GM12878 (cell line): ENCODE measurements around the gene PDGFD. TPM values are rescaled to one million over a fixed set of nuclear protein-coding genes. Genes with fewer than 3 reads are reported as not detected.

ENCODE experiments used
- ATAC-seq: fragments of 200-7000 bp; cut with Tn5 transposase; 3 replicates; pipeline ENCODE4 v1.9.1; 2020; ENCODE audit warnings: mild to moderate bottlenecking, moderate library complexity
- BruUV-seq: library from RNA; stranded (reverse); fragments of 400-500 nt; replicated peaks from 2 replicates; lab custom pipeline; 2021; lab: Mats Ljungman, UMichigan
- CTCF ChIA-PET: fragments of 300-600 bp; sonication (Branson Sonifier 250); formaldehyde crosslinking; extraction: SDS; loops from one replicate; lab custom pipeline; 2021; ENCODE audit warnings: inconsistent platforms; lab: Yijun Ruan, JAX
- POLR2A ChIA-PET: fragments of 350-600 bp; formaldehyde crosslinking; extraction: SDS; loops from one replicate; lab custom pipeline; 2021; ENCODE audit warnings: inconsistent platforms; lab: Charles Lee
- RAD21 ChIA-PET: fragments of 300-600 bp; sonication (Branson Sonifier 250); formaldehyde crosslinking; loops from one replicate; lab custom pipeline; 2023; ENCODE audit warnings: antibody characterized with exemption; ENCODE audit not compliant: unreplicated experiment; lab: Charles Lee
- SMC1A ChIA-PET: fragments of 300-600 bp; sonication (Branson Sonifier 250); formaldehyde crosslinking; loops from one replicate; lab custom pipeline; 2023; ENCODE audit not compliant: unreplicated experiment, uncharacterized antibody; lab: Charles Lee
- DNase-seq: peaks from one replicate; pipeline ENCODE4 v3.0.0-alpha.2; 2011; ENCODE audit warnings: low read depth, low spot score
- FAIRE-seq: peaks from 3 replicates; lab custom pipeline; 2011; peaks lifted over from hg19 to GRCh38; lab: Jason Lieb, UNC
- H2AFZ ChIP-seq: 2 replicates; pipeline ENCODE4 v1.6.0; 2011; ENCODE audit warnings: low read depth, low read length, control low read depth; ENCODE audit not compliant: control insufficient read depth
- H3K27ac ChIP-seq: 2 replicates; pipeline ENCODE4 v1.5.1; 2011; ENCODE audit warnings: control low read depth; ENCODE audit not compliant: control insufficient read depth, insufficient read depth
- H3K27me3 ChIP-seq, 2 experiments: replicated peaks in 1 of 2; 2 replicates each; pipeline versions ENCODE4 v1.6.0 to v1.6.1; 2011; ENCODE audit warnings: low read length in 1 of 2; ENCODE audit not compliant: control insufficient read depth in 2 of 2, insufficient read depth in 2 of 2
- H3K36me3 ChIP-seq, 2 experiments: 2 replicates each; pipeline ENCODE4 v1.5.1; 2011; ENCODE audit warnings: low read length in 1 of 2; ENCODE audit not compliant: control insufficient read depth in 2 of 2, insufficient read depth in 2 of 2
- H3K4me1 ChIP-seq: 2 replicates; pipeline ENCODE4 v1.6.1; 2011; ENCODE audit warnings: mild to moderate bottlenecking, low read length, moderate library complexity, mixed read lengths; ENCODE audit not compliant: control insufficient read depth, insufficient read depth
- H3K4me2 ChIP-seq: 2 replicates; pipeline ENCODE4 v1.6.0; 2011; ENCODE audit warnings: control low read depth; ENCODE audit not compliant: control insufficient read depth, insufficient read depth
- H3K4me3 ChIP-seq: fragments of 200-600 bp; sonication (generic); 2 replicates; pipeline ENCODE4 v1.5.1; 2016
- H3K79me2 ChIP-seq: 2 replicates; pipeline ENCODE4 v1.6.0; 2011; ENCODE audit warnings: low read length; ENCODE audit not compliant: control insufficient read depth, insufficient read depth
- H3K9ac ChIP-seq: 2 replicates; pipeline ENCODE4 v1.8.0; 2011; ENCODE audit warnings: low read length, control low read depth, mixed read lengths; ENCODE audit not compliant: control insufficient read depth, insufficient read depth
- H3K9me3 ChIP-seq: replicated peaks from 3 replicates; pipeline ENCODE4 v1.5.1; 2011; ENCODE audit warnings: mild to moderate bottlenecking, low read length; ENCODE audit not compliant: control insufficient read depth, insufficient read depth
- H4K20me1 ChIP-seq: 2 replicates; pipeline ENCODE4 v1.6.0; 2011; ENCODE audit not compliant: control insufficient read depth, insufficient read depth
- ASH2L ChIP-seq: fragments of 300-600, 200-600 bp; sonication (generic); IDR thresholded peaks from 2 replicates; pipeline ENCODE4 v1.6.1; 2017; ENCODE audit warnings: low read depth, mild to moderate bottlenecking, borderline replicate concordance
- BHLHE40 ChIP-seq, 2 experiments: fragments of 450-650 bp in 1 of 2; IDR thresholded peaks; 2 replicates each; pipeline ENCODE4 v1.6.1; 2011 to 2017; ENCODE audit warnings: low read depth in 2 of 2, borderline replicate concordance in 1 of 2, improper control_type of control experiment in 1 of 2, low read length in 1 of 2, mild to moderate bottlenecking in 1 of 2
- CEBPB ChIP-seq, 2 experiments: fragments of 150-350 bp in 1 of 2; IDR thresholded peaks; 2 replicates each; pipeline ENCODE4 v1.6.1; 2012 to 2014; ENCODE audit warnings: low read depth in 2 of 2, low read length in 2 of 2, borderline replicate concordance in 1 of 2, inconsistent platforms in 1 of 2
- CHD2 ChIP-seq: IDR thresholded peaks from 2 replicates; pipeline ENCODE4 v1.6.1; 2011; ENCODE audit warnings: low read depth, low read length, improper control_type of control experiment, borderline replicate concordance
- HDAC6 ChIP-seq: fragments of 200-600 bp; sonication (generic); IDR thresholded peaks from one replicate; pipeline ENCODE4 v1.8.0; 2017; ENCODE audit warnings: antibody characterized with exemption; ENCODE audit not compliant: unreplicated experiment
- IKZF1 ChIP-seq: fragments of 450-650 bp; conservative IDR thresholded peaks from 2 replicates; pipeline ENCODE4 v1.6.1; 2017; ENCODE audit warnings: antibody characterized with exemption, mild to moderate bottlenecking
- KDM1A ChIP-seq: fragments of 200-600 bp; sonication (generic); IDR thresholded peaks from 2 replicates; pipeline ENCODE4 v1.6.1; 2016; ENCODE audit warnings: borderline replicate concordance
- LARP7 ChIP-seq: fragments of 450-650 bp; IDR thresholded peaks from 2 replicates; pipeline ENCODE4 v1.6.1; 2017; ENCODE audit warnings: mild to moderate bottlenecking
- MTA2 ChIP-seq: fragments of 450-650 bp; IDR thresholded peaks from 2 replicates; pipeline ENCODE4 v1.6.1; 2016; ENCODE audit warnings: low read depth, mild to moderate bottlenecking, moderate library complexity
- PAX8 ChIP-seq: fragments of 450-650 bp; IDR thresholded peaks from 2 replicates; pipeline ENCODE4 v1.6.1; 2017; ENCODE audit warnings: mild to moderate bottlenecking, moderate library complexity
- SMAD5 ChIP-seq: IDR thresholded peaks from 2 replicates; pipeline ENCODE4 v1.6.1; 2016; ENCODE audit warnings: antibody characterized with exemption, low read depth
- ZNF384 ChIP-seq: IDR thresholded peaks from 2 replicates; pipeline ENCODE4 v1.6.1; 2012; ENCODE audit warnings: low read depth, mild to moderate bottlenecking, low read length, improper control_type of control experiment, borderline replicate concordance
- WGBS: methylation state at CpG from one replicate; pipeline ENCODE4 v1.1.6; 2016; ENCODE audit warnings: low lambda C conversion rate; ENCODE audit not compliant: insufficient replicate concordance, insufficient coverage; ENCODE audit errors: missing lambda C conversion rate; 5-methylcytosine and 5-hydroxymethylcytosine counted together
- in situ Hi-C: fragments of 300-500 bp; cut with MboI; formaldehyde crosslinking; loops from 9 replicates; pipeline ENCODE4 v1.14.3; 2018; ENCODE audit warnings: mixed read lengths
- intact Hi-C: fragments of 100-400 bp; cut with micrococcal nuclease; formaldehyde crosslinking; loops from one replicate; pipeline ENCODE4 v1.14.2; 2022; ENCODE audit not compliant: unreplicated experiment
- polyA plus RNA-seq, 11 experiments: library from polyadenylated mRNA; depleted of rRNA in 4 of 11; unstranded in 6 of 11; stranded (reverse) in 5 of 11; fragments of >200 nt; fragmentation: Nextera tagmentation in 4 of 11; fragmentation: Illumina TruSeq in 1 of 11; extraction: Ambion mirVana in 4 of 11; extraction: Trizol in 1 of 11; gene quantifications; 1 replicate in 1 of 11; 2 replicates in 10 of 11; pipeline versions ENCODE4 v1.2.1 to v1.2.3, GENCODE V29; 2011 to 2016; ENCODE audit warnings: inconsistent platforms in 2 of 11, missing spikeins in 2 of 11, low read depth in 1 of 11
- total RNA-seq, 4 experiments: library from RNA; depleted of rRNA in 3 of 4; stranded (reverse); fragments of >200 nt in 3 of 4; fragmentation: Illumina TruSeq in 1 of 4; extraction: Trizol in 1 of 4; gene quantifications; 2 replicates each; pipeline versions ENCODE4 v1.2.1 to v1.2.3, GENCODE V29; 2013 to 2021
- TF ChIP-seq, protein P1 (sequence below): IDR thresholded peaks from 2 replicates; pipeline ENCODE4 v1.6.1; 2012; ENCODE audit warnings: improper control_type of control experiment, low read depth, low read length; ENCODE audit not compliant: insufficient replicate concordance
- TF ChIP-seq, protein P2 (sequence below): fragments of 450-650 bp; IDR thresholded peaks from 2 replicates; pipeline ENCODE4 v1.6.1; 2016; ENCODE audit warnings: mild to moderate bottlenecking
- TF ChIP-seq, protein P3 (sequence below): IDR thresholded peaks from 2 replicates; pipeline ENCODE4 v1.6.1; 2011; ENCODE audit warnings: borderline replicate concordance, low read depth, mild to moderate bottlenecking, moderate library complexity, mixed read lengths, low read length; ENCODE audit not compliant: insufficient read depth; ENCODE audit errors: extremely low read length

Gene PDGFD
- total and polyA plus RNA-seq, 10 of the 15 experiments (the other 5 are each of a cell fraction or from before 2014, with no cell fraction given), result 0.05 to 0.13 TPM; not detected in 8

DNA sequence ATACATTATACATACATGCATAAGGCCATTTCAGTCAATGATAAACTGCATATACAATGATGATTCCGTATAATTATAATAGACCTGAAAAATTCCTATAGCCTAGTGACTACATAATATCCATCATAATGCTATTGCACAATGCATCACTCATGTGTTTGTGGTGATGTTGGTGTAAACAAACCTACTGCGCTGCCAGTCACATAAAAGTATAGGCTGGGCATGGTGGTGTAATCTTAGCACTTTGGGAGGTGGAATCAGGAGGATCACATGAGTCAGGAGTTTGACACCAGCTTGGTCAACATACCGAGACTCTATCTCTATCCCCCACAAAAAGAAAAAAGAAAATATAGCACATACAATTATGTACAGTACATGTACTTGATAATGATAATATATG lies 291.2 kb downstream of the PDGFD start (continued):
- TF ChIP-seq, protein P1, sequence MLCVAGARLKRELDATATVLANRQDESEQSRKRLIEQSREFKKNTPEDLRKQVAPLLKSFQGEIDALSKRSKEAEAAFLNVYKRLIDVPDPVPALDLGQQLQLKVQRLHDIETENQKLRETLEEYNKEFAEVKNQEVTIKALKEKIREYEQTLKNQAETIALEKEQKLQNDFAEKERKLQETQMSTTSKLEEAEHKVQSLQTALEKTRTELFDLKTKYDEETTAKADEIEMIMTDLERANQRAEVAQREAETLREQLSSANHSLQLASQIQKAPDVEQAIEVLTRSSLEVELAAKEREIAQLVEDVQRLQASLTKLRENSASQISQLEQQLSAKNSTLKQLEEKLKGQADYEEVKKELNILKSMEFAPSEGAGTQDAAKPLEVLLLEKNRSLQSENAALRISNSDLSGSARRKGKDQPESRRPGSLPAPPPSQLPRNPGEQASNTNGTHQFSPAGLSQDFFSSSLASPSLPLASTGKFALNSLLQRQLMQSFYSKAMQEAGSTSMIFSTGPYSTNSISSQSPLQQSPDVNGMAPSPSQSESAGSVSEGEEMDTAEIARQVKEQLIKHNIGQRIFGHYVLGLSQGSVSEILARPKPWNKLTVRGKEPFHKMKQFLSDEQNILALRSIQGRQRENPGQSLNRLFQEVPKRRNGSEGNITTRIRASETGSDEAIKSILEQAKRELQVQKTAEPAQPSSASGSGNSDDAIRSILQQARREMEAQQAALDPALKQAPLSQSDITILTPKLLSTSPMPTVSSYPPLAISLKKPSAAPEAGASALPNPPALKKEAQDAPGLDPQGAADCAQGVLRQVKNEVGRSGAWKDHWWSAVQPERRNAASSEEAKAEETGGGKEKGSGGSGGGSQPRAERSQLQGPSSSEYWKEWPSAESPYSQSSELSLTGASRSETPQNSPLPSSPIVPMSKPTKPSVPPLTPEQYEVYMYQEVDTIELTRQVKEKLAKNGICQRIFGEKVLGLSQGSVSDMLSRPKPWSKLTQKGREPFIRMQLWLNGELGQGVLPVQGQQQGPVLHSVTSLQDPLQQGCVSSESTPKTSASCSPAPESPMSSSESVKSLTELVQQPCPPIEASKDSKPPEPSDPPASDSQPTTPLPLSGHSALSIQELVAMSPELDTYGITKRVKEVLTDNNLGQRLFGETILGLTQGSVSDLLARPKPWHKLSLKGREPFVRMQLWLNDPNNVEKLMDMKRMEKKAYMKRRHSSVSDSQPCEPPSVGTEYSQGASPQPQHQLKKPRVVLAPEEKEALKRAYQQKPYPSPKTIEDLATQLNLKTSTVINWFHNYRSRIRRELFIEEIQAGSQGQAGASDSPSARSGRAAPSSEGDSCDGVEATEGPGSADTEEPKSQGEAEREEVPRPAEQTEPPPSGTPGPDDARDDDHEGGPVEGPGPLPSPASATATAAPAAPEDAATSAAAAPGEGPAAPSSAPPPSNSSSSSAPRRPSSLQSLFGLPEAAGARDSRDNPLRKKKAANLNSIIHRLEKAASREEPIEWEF, result no peak
- TF ChIP-seq ASH2L, result no peak
- TF ChIP-seq, protein P2, sequence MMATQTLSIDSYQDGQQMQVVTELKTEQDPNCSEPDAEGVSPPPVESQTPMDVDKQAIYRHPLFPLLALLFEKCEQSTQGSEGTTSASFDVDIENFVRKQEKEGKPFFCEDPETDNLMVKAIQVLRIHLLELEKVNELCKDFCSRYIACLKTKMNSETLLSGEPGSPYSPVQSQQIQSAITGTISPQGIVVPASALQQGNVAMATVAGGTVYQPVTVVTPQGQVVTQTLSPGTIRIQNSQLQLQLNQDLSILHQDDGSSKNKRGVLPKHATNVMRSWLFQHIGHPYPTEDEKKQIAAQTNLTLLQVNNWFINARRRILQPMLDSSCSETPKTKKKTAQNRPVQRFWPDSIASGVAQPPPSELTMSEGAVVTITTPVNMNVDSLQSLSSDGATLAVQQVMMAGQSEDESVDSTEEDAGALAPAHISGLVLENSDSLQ, result no peak

DNA sequence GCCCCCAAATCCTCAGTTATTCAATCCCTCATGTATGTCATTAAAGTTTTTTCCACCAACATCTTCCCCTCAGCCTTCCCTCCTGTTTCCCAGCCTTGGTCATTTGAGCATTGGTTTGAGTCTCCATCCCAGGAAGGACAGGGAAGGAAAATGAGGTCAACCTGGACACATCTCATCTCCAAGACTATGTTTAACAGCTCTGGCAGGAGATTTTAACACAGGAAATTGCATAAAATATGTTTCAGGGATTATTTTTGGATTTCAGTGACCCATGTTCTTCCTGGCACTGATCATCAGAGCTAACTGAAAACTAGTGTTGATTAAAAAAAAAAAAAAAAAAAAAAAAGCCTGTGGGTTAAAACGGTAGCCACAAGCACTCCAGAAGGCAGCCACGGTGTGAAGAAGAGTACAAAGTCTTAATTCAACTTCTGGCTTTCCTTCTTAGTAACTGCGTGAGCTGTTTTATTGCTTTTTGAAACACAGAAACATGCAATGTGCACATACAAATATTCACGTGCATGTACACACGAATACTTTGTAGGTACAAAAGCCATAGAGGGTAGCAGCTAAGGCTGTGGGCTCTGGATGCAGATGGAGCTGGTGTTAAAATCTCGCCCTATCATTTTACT lies 291.9 kb downstream of the PDGFD start:
- SMC1A ChIA-PET, result interaction anchor here (1.7 kb wide), 1 partner anchor 24 kb away, joined by 4 read pairs; no protein-coding TSS in a partner anchor
- DNase-seq, result no peak
- peaks cover 5% of the 10 kb centered on the region for H3K4me1 ChIP-seq
- no peak overlapping the region for H3K4me2 ChIP-seq
- POLR2A ChIA-PET, result interaction anchor here (0.6 to 0.7 kb wide), 3 partner anchors 10 to 465 kb away, joined by 3 to 6 read pairs (median 4); no protein-coding TSS in a partner anchor
- H2AFZ ChIP-seq, result no peak overlapping the region
- no peak overlapping the region for H3K4me3 ChIP-seq
- no peaks in the 10 kb centered on the region for H4K20me1 ChIP-seq
- BruUV-seq, result no TSS peak
- CTCF ChIA-PET, result interaction anchor here (0.9 to 2.1 kb wide), 3 partner anchors 10 to 196 kb away, joined by 3 to 8 read pairs (median 3); no protein-coding TSS in a partner anchor
- ATAC-seq, result no peak
- H3K27ac ChIP-seq, result no peak overlapping the region
- FAIRE-seq, result no peak
- H3K27me3 ChIP-seq, result no peaks in the 10 kb centered on the region; a peak in 1 of 4 replicates
- no peaks in the 10 kb centered on the region for H3K79me2 ChIP-seq
- RAD21 ChIA-PET, result interaction anchor here (1.0 to 2.6 kb wide), 3 partner anchors 26 to 86 kb away, joined by 3 to 7 read pairs (median 6); no protein-coding TSS in a partner anchor
- H3K36me3 ChIP-seq, result no peaks in the 10 kb centered on the region
- WGBS, result 17% methylated on average over 6 of the region's 6 CpGs
- in situ Hi-C loops (no loop called here), intact Hi-C loops (no loop called here)
- no peaks in the 10 kb centered on the region for H3K9me3 ChIP-seq
- H3K9ac ChIP-seq, result no peak overlapping the region
- TF ChIP-seq PAX8, result no peak
- no peak for TF ChIP-seq KDM1A
- peak; percentile 91 for TF ChIP-seq ZNF384
- TF ChIP-seq BHLHE40 (IDR thresholded peaks at IDR 0.05; ENCODE audit: borderline replicate concordance in 1 of 2, low read depth in 2 of 2, low read length in 1 of 2), result peak; percentile 34 to 71; a peak in 3 of 4 replicates
- TF ChIP-seq, protein P3, sequence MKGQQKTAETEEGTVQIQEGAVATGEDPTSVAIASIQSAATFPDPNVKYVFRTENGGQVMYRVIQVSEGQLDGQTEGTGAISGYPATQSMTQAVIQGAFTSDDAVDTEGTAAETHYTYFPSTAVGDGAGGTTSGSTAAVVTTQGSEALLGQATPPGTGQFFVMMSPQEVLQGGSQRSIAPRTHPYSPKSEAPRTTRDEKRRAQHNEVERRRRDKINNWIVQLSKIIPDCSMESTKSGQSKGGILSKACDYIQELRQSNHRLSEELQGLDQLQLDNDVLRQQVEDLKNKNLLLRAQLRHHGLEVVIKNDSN, result no peak
- no peak for TF ChIP-seq CEBPB (IDR thresholded peaks at IDR 0.05; ENCODE audit: borderline replicate concordance in 1 of 2, low read depth in 2 of 2, low read length in 2 of 2)
- no peak for TF ChIP-seq LARP7
- no peak for TF ChIP-seq SMAD5
- TF ChIP-seq CHD2, result no peak
- 0 out of 2 replicates have a peak, but pooled peaks have one; percentile 27 for TF ChIP-seq MTA2
- TF ChIP-seq IKZF1, result no peak
- no peak for TF ChIP-seq HDAC6
